Activated CD8-positive, alpha-beta T cell treated with anti-CD3 and anti-CD28 coated beads for 36 hours (primary cell): Measurements from ENCODE around the gene THSD7B. TPM values are rescaled to one million over a fixed set of nuclear protein-coding genes. Genes with fewer than 3 reads are reported as not detected.

Source experiments
- ATAC-seq: fragments of 200-7000 bp; cut with Tn5 transposase; one replicate; pipeline ENCODE4 v1.10.0; 2021; ENCODE audit warnings: mild to moderate bottlenecking, moderate library complexity
- CTCF ChIA-PET: fragments of 350-600 bp; sonication (Branson Sonifier 250); formaldehyde crosslinking; loops from one replicate; lab custom pipeline; 2021; ENCODE audit warnings: antibody characterized with exemption; lab: Charles Lee
- POLR2A ChIA-PET: fragments of 350-600 bp; sonication (Branson Sonifier 250); formaldehyde crosslinking; loops from one replicate; lab custom pipeline; 2021; ENCODE audit warnings: antibody characterized with exemption; lab: Charles Lee
- DNase-seq: peaks from one replicate; pipeline ENCODE4 v3.0.0-alpha.2; 2020
- H3K27ac Mint-ChIP-seq: one replicate; pipeline ENCODE4 v1.8.0; 2021; ENCODE audit warnings: mild to moderate bottlenecking, mixed read lengths
- H3K27me3 Mint-ChIP-seq: one replicate; pipeline ENCODE4 v1.8.0; 2021; ENCODE audit warnings: mixed read lengths
- H3K36me3 Mint-ChIP-seq: one replicate; pipeline ENCODE4 v1.8.0; 2021; ENCODE audit warnings: low read depth, mixed read lengths
- H3K4me1 Mint-ChIP-seq: one replicate; pipeline ENCODE4 v1.8.0; 2021; ENCODE audit warnings: low read depth, mixed read lengths
- H3K4me3 Mint-ChIP-seq: one replicate; pipeline ENCODE4 v1.8.0; 2021; ENCODE audit warnings: mild to moderate bottlenecking, moderate library complexity, mixed read lengths
- H3K9me3 Mint-ChIP-seq: one replicate; pipeline ENCODE4 v1.8.0; 2021; ENCODE audit warnings: mixed read lengths
- CTCF ChIP-seq: fragments of 200-600 bp; IDR thresholded peaks from one replicate; pipeline ENCODE4 v1.8.0; 2022; ENCODE audit warnings: antibody characterized with exemption, mild to moderate bottlenecking
- intact Hi-C: fragments of 100-400 bp; cut with micrococcal nuclease; formaldehyde crosslinking; loops from one replicate; pipeline ENCODE4 v1.10.0; 2022
- total RNA-seq, 2 experiments: library from RNA; stranded (reverse); gene quantifications; one replicate each; pipeline ENCODE4 v1.2.3, GENCODE V29; 2021

The THSD7B gene
- total RNA-seq, 2 experiments from 2014 or later = not detected

DNA sequence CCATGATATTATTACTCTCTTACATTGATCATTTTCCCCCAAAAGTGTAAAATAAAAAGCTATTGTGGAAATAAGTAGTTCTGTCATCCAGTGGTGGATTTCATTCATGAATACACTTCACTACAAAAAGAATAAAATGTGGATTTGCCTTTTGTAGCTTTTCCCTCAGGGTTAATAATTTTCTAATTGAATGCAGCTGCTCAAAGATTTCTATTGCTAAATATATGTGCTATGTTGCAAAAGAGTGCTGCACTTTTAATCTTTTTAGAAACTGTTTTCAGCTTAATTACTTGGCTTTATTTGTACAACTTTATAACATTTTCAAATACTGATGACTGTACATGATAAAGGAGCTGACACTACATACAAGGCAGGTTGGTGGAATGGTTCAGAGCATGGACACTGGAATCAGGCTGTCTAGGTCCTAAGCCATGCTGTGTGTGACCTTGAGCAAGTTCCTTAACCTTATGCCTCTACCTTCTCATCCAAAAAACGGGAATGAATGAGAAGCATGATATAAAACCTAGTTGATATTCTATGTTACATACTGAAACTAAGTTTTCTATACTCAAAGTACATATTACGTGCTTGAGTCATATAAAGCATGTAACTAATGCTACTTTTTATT lies 128.8 kb downstream of the THSD7B start:
- TF ChIP-seq CTCF = no peak
- Mint-ChIP-seq H3K27ac (no peak overlapping the region), H3K36me3 (no peaks in the 10 kb centered on the region), H3K4me1 (no peaks in the 10 kb centered on the region), H3K9me3 (no peaks in the 10 kb centered on the region), H3K4me3 (no peak overlapping the region), H3K27me3 (no peaks in the 10 kb centered on the region)
- DNase-seq = no peak
- intact Hi-C loops = no loop called here
- no peak for ATAC-seq
- ChIA-PET CTCF (no interaction called here), POLR2A (no interaction called here)

DNA sequence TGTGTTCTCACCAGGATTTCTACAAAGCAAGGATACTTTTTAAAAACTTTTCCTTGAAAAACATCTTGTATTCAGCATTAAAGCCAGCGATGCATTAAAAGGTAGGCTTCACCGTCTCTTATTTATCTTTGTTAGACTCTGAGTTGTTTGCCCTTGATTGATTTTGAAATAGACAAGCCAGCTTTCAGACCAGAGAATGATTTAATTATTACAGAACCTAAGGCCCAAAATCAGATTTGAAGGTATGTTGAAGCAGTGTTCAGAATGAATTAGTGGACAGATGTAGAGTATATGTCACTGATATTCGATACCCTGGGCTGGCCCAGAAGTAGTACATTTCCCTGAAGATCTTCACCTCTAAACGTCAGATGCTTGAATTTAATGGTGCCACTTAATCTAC lies 136.4 kb downstream of the THSD7B start:
- CTCF ChIA-PET = no interaction called here
- no peak for TF ChIP-seq CTCF
- intact Hi-C loops = no loop called here
- Mint-ChIP-seq H3K4me3 (no peak overlapping the region), H3K36me3 (no peaks in the 10 kb centered on the region), H3K4me1 (no peaks in the 10 kb centered on the region), H3K27ac (no peak overlapping the region), H3K9me3 (no peaks in the 10 kb centered on the region), H3K27me3 (peaks cover 1% of the 10 kb centered on the region)
- DNase-seq (no peak), ATAC-seq (no peak)
- POLR2A ChIA-PET = no interaction called here

DNA sequence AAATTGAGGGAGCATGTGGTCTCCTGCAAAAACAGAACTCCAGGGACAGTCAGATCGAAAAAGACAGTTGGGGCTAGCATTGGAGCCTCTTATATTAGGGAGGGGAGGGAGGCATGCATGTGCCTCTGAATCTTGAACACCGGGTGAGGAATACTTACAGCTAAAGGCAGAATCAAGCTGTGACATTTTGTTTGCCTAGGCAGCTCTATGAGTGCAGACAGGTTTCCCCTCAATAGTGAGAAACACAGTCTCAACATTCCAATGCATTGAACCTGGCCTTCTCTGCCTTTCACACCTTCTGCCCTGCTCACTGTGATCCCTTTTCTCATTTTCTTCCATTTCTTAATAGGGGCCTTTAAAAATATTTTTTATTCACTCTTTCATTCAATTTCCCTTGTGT lies 140.4 kb downstream of the THSD7B start:
- Mint-ChIP-seq H3K4me1 (no peaks in the 10 kb centered on the region), H3K36me3 (no peaks in the 10 kb centered on the region), H3K9me3 (no peaks in the 10 kb centered on the region), H3K4me3 (no peak overlapping the region), H3K27me3 (peaks cover 1% of the 10 kb centered on the region), H3K27ac (no peak overlapping the region)
- intact Hi-C loops = no loop called here
- no peak for TF ChIP-seq CTCF
- POLR2A ChIA-PET = no interaction called here
- ATAC-seq (no peak), DNase-seq (no peak)
- CTCF ChIA-PET = no interaction called here

DNA sequence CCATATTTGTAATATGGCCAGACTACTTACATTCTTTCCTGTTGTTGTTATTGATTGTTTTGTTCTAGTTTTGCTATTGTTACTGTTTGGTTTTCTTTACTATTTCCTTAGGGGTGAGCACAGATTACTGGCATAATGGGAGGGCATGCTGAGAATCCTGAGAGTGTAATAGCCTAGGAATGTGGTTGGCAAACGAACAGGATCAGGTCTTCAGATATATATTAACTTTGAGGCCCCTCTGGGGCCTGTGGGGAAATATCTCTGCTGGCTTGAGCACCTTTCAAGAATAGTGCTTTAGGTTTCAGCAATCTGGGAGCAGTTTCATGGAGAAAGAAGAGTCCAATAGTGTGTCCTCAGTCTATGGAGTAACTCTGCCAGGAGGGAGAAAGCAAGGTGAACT lies 144.4 kb downstream of the THSD7B start:
- ChIA-PET POLR2A (no interaction called here), CTCF (no interaction called here)
- ATAC-seq (no peak), DNase-seq (no peak)
- H3K27me3 Mint-ChIP-seq = no peaks in the 10 kb centered on the region
- no peak overlapping the region for H3K4me3 Mint-ChIP-seq
- H3K4me1 Mint-ChIP-seq = no peaks in the 10 kb centered on the region
- intact Hi-C loops = no loop called here
- no peak overlapping the region for H3K27ac Mint-ChIP-seq
- no peaks in the 10 kb centered on the region for H3K36me3 Mint-ChIP-seq
- TF ChIP-seq CTCF = no peak
- no peaks in the 10 kb centered on the region for H3K9me3 Mint-ChIP-seq

DNA sequence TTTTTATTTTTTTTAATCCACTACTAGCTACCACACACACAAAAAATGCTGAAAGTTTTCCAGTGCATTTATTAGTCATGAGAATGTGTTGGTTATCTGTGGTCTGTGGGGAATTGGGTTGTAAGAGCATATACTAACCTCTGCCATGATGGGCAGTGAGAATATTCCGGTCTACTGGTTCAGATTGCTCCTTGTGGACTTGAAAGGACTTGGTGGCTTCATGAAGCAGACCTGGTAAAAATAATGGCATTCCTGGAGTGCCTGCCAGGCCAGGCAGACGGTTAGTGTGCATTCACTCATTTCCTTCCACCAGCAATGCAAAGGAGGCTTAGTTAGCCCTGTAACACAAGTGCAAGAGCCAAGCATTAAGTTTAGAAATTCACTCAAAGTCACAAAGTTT lies 150.8 kb downstream of the THSD7B start:
- Mint-ChIP-seq H3K27ac (no peak overlapping the region), H3K36me3 (no peaks in the 10 kb centered on the region), H3K27me3 (no peaks in the 10 kb centered on the region), H3K9me3 (no peaks in the 10 kb centered on the region), H3K4me1 (no peaks in the 10 kb centered on the region), H3K4me3 (no peak overlapping the region)
- ATAC-seq (no peak), DNase-seq (no peak)
- intact Hi-C loops = no loop called here
- CTCF ChIA-PET = no interaction called here
- POLR2A ChIA-PET = no interaction called here
- TF ChIP-seq CTCF = no peak
